Measurements from ENCODE around the gene COL17A1.

GRCh38 chr10:104056619-104057273 lies 28.9 kb downstream of the COL17A1 start:
- TF ChIP-seq, protein P1, sequence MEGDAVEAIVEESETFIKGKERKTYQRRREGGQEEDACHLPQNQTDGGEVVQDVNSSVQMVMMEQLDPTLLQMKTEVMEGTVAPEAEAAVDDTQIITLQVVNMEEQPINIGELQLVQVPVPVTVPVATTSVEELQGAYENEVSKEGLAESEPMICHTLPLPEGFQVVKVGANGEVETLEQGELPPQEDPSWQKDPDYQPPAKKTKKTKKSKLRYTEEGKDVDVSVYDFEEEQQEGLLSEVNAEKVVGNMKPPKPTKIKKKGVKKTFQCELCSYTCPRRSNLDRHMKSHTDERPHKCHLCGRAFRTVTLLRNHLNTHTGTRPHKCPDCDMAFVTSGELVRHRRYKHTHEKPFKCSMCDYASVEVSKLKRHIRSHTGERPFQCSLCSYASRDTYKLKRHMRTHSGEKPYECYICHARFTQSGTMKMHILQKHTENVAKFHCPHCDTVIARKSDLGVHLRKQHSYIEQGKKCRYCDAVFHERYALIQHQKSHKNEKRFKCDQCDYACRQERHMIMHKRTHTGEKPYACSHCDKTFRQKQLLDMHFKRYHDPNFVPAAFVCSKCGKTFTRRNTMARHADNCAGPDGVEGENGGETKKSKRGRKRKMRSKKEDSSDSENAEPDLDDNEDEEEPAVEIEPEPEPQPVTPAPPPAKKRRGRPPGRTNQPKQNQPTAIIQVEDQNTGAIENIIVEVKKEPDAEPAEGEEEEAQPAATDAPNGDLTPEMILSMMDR (IDR thresholded peaks at IDR 0.05) = no peak
- TF ChIP-seq POLR2AphosphoS5 (IDR thresholded peaks at IDR 0.05; ENCODE audit: low read depth, low read length) (no peak), SIN3A (IDR thresholded peaks at IDR 0.05; ENCODE audit: borderline replicate concordance, insufficient read depth, low read depth, low read length) (no peak), TCF7L2 (IDR thresholded peaks at IDR 0.05; ENCODE audit: low read depth, low read length) (no peak)
- TF ChIP-seq, protein P2, sequence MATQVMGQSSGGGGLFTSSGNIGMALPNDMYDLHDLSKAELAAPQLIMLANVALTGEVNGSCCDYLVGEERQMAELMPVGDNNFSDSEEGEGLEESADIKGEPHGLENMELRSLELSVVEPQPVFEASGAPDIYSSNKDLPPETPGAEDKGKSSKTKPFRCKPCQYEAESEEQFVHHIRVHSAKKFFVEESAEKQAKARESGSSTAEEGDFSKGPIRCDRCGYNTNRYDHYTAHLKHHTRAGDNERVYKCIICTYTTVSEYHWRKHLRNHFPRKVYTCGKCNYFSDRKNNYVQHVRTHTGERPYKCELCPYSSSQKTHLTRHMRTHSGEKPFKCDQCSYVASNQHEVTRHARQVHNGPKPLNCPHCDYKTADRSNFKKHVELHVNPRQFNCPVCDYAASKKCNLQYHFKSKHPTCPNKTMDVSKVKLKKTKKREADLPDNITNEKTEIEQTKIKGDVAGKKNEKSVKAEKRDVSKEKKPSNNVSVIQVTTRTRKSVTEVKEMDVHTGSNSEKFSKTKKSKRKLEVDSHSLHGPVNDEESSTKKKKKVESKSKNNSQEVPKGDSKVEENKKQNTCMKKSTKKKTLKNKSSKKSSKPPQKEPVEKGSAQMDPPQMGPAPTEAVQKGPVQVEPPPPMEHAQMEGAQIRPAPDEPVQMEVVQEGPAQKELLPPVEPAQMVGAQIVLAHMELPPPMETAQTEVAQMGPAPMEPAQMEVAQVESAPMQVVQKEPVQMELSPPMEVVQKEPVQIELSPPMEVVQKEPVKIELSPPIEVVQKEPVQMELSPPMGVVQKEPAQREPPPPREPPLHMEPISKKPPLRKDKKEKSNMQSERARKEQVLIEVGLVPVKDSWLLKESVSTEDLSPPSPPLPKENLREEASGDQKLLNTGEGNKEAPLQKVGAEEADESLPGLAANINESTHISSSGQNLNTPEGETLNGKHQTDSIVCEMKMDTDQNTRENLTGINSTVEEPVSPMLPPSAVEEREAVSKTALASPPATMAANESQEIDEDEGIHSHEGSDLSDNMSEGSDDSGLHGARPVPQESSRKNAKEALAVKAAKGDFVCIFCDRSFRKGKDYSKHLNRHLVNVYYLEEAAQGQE (IDR thresholded peaks at IDR 0.05; ENCODE audit: insufficient read depth in 1 of 2, low read depth in 2 of 2, low read length in 1 of 2) = no peak

Data from Panc1 (cell line).